Cardiac muscle cell (in vitro differentiated cells and primary cell): ENCODE measurements around the gene PRR30. TPM values are rescaled to one million over a fixed set of nuclear protein-coding genes. Genes with fewer than 3 reads are reported as not detected.
A peak's percentile ranks its signal among the peaks of the same experiment; 100 is the strongest.
"Not testable (repeated sequence)": the region's sequence is repeated elsewhere in the genome, so short reads cannot be mapped to it uniquely, and the experiment has no call there.

Experiments
- DNase-seq, 2 donors: peaks; one replicate each; pipeline versions ENCODE4 v3.0.0 to v3.0.0-alpha.2; 2010 to 2017; ENCODE audit warnings: low read depth in 1 of 2, low spot score in 1 of 2
- H3K27ac ChIP-seq: fragments of 200-600 bp; sonication (generic); 2 replicates; pipeline ENCODE4 v1.5.1; 2016
- H3K27me3 ChIP-seq: fragments of 200-600 bp; sonication (generic); 2 replicates; pipeline ENCODE4 v1.6.0; 2016; ENCODE audit warnings: control low read depth
- H3K36me3 ChIP-seq: fragments of 200-600 bp; sonication (generic); 2 replicates; pipeline ENCODE4 v1.5.1; 2016; ENCODE audit warnings: control low read depth
- H3K4me1 ChIP-seq: fragments of 200-600 bp; sonication (generic); 2 replicates; pipeline ENCODE4 v1.8.1; 2017; ENCODE audit warnings: low read depth, mild to moderate bottlenecking, mixed run types
- H3K4me3 ChIP-seq: fragments of 200-600 bp; sonication (generic); 2 replicates; pipeline ENCODE4 v1.5.1; 2016; ENCODE audit warnings: mild to moderate bottlenecking
- H3K9me3 ChIP-seq: fragments of 200-600 bp; sonication (generic); 2 replicates; pipeline ENCODE4 v1.5.1; 2017; ENCODE audit warnings: low read depth, mild to moderate bottlenecking, control low read depth
- CTCF ChIP-seq: IDR thresholded peaks from 2 replicates; pipeline ENCODE4 v1.5.1; 2012; ENCODE audit warnings: low read depth, mild to moderate bottlenecking, low read length
- polyA plus RNA-seq: library from polyadenylated mRNA; unstranded; fragments of >200 nt; fragmentation: Nextera tagmentation; extraction: Ambion mirVana; gene quantifications from 2 replicates; pipeline ENCODE4 v1.2.1, GENCODE V29; 2016
- total RNA-seq: library from RNA; depleted of rRNA; stranded (reverse); fragments of >200 nt; gene quantifications from 2 replicates; pipeline ENCODE4 v1.2.3, GENCODE V29; 2016

The PRR30 gene
- total and polyA plus RNA-seq, 2 experiments from 2014 or later = not detected

DNA sequence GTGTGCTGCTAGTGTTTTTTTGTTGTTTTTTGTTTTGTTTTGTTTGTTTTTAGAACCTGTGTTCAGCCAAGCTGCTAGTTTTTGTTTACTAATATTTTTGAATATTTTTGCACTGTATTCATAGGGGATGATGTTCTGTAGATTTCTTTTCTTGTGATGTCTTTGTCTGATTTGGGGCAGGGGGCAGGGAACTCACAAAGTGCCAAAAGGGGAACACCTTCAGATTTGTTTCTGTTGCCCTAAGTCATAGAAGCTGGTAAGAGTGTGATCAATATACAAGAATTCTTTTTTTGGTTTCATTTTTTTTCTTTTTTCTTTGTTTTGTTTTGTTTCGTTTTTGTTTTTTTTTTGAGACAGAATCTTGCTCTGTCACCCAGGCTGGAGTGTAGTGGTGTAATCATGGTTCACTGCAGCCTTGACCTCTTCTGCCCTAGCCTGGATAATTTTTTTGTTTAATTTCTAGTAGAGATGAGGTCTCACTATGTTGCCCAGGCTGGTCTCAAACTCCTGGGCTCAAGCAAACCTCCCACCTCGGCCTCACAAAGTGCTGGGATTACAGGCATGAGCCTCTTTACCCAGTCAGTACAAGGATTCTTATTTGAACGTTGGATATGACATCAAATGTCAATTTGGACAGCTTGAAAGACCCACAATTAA, 40.3 kb upstream of the PRR30 start:
- no peaks in the 10 kb centered on the region for H3K36me3 ChIP-seq
- DNase-seq = no peak
- no peaks in the 10 kb centered on the region for H3K27me3 ChIP-seq
- H3K4me3 ChIP-seq = no peak overlapping the region
- peaks cover 5% of the 10 kb centered on the region for H3K4me1 ChIP-seq
- no peaks in the 10 kb centered on the region for H3K9me3 ChIP-seq
- no peak for TF ChIP-seq CTCF
- no peak overlapping the region for H3K27ac ChIP-seq

GRCh38 chr2:27178469-27178868, 39.3 kb upstream of the PRR30 start:
- H3K27me3 ChIP-seq = peaks cover 3% of the 10 kb centered on the region
- no peak for DNase-seq
- no peak for TF ChIP-seq CTCF
- H3K36me3 ChIP-seq = no peaks in the 10 kb centered on the region
- H3K9me3 ChIP-seq = no peaks in the 10 kb centered on the region
- no peaks in the 10 kb centered on the region for H3K4me1 ChIP-seq
- H3K4me3 ChIP-seq = no peak overlapping the region
- H3K27ac ChIP-seq = no peak overlapping the region

DNA sequence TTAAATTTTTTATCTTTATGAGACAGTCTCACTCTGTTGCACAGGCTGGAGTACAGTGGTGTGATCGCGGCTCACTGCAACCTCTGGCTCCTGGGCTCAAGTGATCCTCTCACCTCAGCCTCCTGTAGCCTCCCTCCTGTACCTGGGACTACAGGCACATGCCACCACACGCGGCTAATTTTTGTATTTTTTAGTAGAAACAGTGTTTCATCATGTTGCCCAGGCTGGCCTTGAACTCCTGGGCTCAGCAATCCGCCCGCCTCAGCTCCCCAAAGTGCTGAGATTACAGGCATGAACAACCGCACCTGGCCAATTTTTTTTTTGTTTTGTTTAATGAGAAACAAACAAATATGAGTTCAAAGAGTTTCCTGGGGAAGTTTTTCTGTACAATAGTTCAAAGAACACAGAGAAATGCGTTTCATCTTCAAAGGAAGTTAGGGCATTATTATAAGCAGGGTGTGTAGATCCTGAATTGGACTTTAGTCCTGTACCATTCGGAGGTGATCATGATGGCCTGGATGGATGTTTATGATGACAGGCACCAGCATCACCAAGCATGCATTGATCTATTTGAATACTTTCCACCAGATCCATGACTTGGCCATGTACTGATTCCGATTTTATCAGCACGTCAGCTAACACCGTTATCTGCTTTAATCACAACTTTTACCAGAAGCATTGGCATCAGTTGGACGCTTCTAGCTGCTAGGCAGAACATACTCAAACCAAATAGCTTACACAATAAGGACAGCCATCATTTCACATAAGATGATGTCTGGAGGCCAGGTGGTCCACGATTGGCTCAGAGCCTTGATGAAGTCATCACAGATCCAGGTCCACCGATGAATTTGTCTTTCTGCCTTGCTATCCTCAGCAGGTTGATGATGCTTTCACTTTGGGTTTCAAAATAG, 38.5 kb upstream of the PRR30 start:
- Histone ChIP-seq H3K9me3 (no peaks in the 10 kb centered on the region), H3K27me3 (peaks cover 9% of the 10 kb centered on the region), H3K27ac (no peak overlapping the region), H3K36me3 (no peaks in the 10 kb centered on the region), H3K4me1 (no peaks in the 10 kb centered on the region), H3K4me3 (no peak overlapping the region)
- TF ChIP-seq CTCF = no peak
- DNase-seq = no peak

DNA sequence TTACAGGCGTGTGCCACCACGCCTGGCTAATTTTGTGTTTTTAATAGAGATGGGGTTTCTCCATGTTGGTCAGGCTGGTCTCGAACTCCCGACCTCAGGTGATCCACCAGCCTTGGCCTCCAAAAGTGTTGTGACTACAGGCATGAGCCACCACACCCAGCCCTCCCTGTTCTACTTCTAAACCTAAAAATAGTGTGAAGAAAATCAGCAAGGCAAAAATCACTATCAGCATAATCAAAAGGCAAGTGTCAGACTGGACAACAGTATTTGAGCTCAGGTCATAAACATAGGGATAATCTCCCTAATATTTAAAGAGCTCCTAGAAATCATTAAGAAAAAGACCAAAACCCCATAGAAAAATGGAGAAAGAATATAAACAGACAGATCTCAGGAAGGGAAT, 36.6 kb upstream of the PRR30 start:
- H3K4me1 ChIP-seq, H3K4me3 ChIP-seq, H3K36me3 ChIP-seq, DNase-seq, H3K9me3 ChIP-seq, H3K27ac ChIP-seq: not testable (repeated sequence)
- peaks cover 17% of the 10 kb centered on the region for H3K27me3 ChIP-seq

DNA sequence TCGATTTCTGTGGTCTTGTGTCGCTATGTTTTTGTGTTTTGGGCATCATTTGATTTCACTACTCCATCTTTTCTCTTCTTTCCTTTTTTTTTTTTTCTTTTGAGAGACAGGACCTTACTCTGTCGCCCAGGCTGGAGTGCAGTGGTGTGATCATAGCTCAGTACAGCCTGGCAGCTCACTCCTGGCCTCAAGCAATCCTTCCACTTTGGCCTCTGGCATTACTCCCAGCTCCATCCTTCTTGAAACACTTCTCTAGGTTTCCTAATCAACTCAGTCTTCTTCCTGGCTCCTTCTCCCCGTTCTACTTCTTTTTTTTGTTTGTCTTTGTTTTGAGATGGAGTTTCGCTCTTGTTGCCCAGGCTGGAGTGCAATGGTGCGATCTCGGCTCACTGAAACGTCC, 36.1 kb upstream of the PRR30 start:
- Histone ChIP-seq H3K27me3 (peaks cover 22% of the 10 kb centered on the region), H3K27ac (no peak overlapping the region), H3K36me3 (no peaks in the 10 kb centered on the region), H3K4me3 (no peak overlapping the region), H3K9me3 (no peaks in the 10 kb centered on the region), H3K4me1 (no peaks in the 10 kb centered on the region)
- DNase-seq = peak in 1 of 2 donors; percentile 71
- TF ChIP-seq CTCF = no peak

DNA sequence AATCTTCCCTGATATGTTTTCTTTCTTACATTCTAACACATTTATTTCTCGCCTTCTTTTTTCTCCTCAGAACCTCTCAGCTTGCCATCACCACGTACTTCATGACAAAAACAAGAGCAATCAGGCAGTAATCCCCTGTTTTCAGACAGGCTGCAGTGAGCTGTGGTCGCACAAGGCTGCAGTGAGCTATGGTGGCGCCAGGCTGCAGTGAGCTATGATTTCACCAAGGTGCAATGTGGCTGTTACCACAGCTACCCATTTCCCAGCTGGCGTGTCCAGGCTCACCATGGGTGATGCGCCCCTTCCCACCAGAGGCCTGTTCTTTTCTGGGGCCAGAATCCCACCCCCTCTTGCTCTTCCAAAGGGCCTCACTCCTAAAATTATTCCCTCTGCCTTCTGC, 35.4 kb upstream of the PRR30 start:
- Histone ChIP-seq H3K27me3 (peaks cover 26% of the 10 kb centered on the region), H3K9me3 (no peaks in the 10 kb centered on the region), H3K4me1 (no peaks in the 10 kb centered on the region), H3K27ac (no peak overlapping the region), H3K36me3 (no peaks in the 10 kb centered on the region), H3K4me3 (no peak overlapping the region)
- TF ChIP-seq CTCF = no peak
- DNase-seq = no peak
